Adipocyte (in vitro differentiated cells): ENCODE data around the gene STARD3.

Experiments used
- DNase-seq: peaks from one replicate; pipeline ENCODE4 v3.0.0-alpha.2; 2015; ENCODE audit warnings: low read depth
- H3K27me3 ChIP-seq: replicated peaks from 2 replicates; pipeline ENCODE4 v1.7.0; 2013; ENCODE audit warnings: mild to moderate bottlenecking, low read length, moderate library complexity; ENCODE audit not compliant: control insufficient read depth, insufficient read depth
- H3K36me3 ChIP-seq: 2 replicates; pipeline ENCODE4 v1.7.0; 2013; ENCODE audit warnings: low read length, mild to moderate bottlenecking, moderate library complexity; ENCODE audit not compliant: control insufficient read depth, insufficient read depth, severe bottlenecking
- H3K4me1 ChIP-seq: 2 replicates; pipeline ENCODE4 v1.7.0; 2013; ENCODE audit warnings: mild to moderate bottlenecking, low read length, moderate library complexity; ENCODE audit not compliant: control insufficient read depth, insufficient read depth
- H3K4me3 ChIP-seq: 2 replicates; pipeline ENCODE4 v1.7.0; 2013; ENCODE audit warnings: mild to moderate bottlenecking, low read length, moderate library complexity
- H3K9ac ChIP-seq: 2 replicates; pipeline ENCODE4 v1.7.0; 2013; ENCODE audit warnings: mild to moderate bottlenecking, low read length, moderate library complexity
- H3K9me3 ChIP-seq: 2 replicates; pipeline ENCODE4 v1.7.0; 2013; ENCODE audit warnings: mild to moderate bottlenecking, low read length, moderate library complexity; ENCODE audit not compliant: control insufficient read depth

STARD3 gene

GRCh38 chr17:39634384-39634871 lies 2.5 kb upstream of the STARD3 start:
- Histone ChIP-seq H3K9ac (peak overlapping the region; percentile 8), H3K4me1 (peaks cover 58% of the 10 kb centered on the region)
- DNase-seq: peak; percentile 83

DNA sequence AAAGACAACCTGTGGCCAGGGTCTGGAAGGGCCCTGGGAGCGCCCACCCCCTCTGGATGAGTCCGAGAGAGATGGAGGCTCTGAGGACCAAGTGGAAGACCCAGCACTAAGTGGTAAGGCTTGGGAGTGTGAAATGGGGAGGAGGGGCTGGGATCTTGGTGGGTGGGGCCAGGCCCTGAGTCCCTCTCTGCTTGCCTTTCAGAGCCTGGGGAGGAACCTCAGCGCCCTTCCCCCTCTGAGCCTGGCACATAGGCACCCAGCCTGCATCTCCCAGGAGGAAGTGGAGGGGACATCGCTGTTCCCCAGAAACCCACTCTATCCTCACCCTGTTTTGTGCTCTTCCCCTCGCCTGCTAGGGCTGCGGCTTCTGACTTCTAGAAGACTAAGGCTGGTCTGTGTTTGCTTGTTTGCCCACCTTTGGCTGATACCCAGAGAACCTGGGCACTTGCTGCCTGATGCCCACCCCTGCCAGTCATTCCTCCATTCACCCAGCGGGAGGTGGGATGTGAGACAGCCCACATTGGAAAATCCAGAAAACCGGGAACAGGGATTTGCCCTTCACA lies 1.2 kb upstream of the STARD3 start:
- H3K9me3 ChIP-seq: no peaks in the 10 kb centered on the region
- no peaks in the 10 kb centered on the region for H3K36me3 ChIP-seq
- H3K27me3 ChIP-seq: peaks cover 11% of the 10 kb centered on the region
- DNase-seq: no peak
- peaks cover 55% of the 10 kb centered on the region for H3K4me1 ChIP-seq
- H3K4me3 ChIP-seq: no peak overlapping the region
- H3K9ac ChIP-seq: peak overlapping the region; percentile 96

More at GRCh38 chr17:39634384-39634871, 2.5 kb upstream of the STARD3 start:
- Histone ChIP-seq H3K27me3 (peaks cover 11% of the 10 kb centered on the region), H3K9me3 (no peaks in the 10 kb centered on the region), H3K36me3 (no peaks in the 10 kb centered on the region), H3K4me3 (no peak overlapping the region)

DNA sequence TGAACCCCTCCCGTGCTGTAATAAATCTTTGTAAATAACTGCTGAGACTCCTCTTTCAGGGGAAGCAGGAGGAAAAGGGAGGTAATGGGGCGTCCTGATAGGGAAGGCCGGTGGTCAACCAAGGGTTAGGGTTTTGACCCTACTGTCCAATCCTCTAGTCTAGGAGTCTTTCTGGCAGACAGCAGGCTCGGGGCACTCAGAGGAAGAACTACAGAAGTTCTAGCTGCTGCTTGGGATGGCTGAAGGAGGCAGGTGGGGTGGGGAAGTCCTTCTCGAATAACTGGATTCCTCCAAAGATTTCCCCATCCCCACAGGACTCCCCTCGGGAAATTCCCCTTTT lies 387 bp upstream of the STARD3 start:
- H3K9ac ChIP-seq: peak overlapping the region; percentile 96
- no peaks in the 10 kb centered on the region for H3K9me3 ChIP-seq
- peaks cover 54% of the 10 kb centered on the region for H3K4me1 ChIP-seq
- no peak for DNase-seq
- peak overlapping the region; percentile 97 for H3K4me3 ChIP-seq
- no peaks in the 10 kb centered on the region for H3K36me3 ChIP-seq
- peaks cover 4% of the 10 kb centered on the region for H3K27me3 ChIP-seq

DNA sequence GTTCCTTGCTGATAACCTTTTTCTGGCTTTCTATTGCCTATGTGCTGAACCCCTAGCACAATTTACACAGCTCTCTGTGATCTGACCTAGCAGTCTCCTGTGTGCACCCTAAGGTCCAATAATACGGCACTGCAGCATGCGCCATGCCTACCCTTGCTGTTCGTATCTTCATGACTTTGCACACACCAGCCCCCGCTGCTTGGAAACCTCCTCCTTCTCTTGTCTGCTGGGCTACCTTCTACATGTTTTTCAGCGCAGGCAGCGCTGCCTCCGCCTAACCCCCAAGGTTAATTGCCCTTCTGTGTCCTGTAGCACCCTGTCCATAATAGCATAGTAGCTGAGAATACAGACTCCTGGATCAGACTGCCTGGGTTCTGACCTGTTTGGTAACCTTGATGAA lies 1.4 kb downstream of the STARD3 start:
- Histone ChIP-seq H3K4me1 (peaks cover 41% of the 10 kb centered on the region), H3K36me3 (no peaks in the 10 kb centered on the region), H3K27me3 (no peaks in the 10 kb centered on the region), H3K9ac (no peak overlapping the region), H3K4me3 (peak overlapping the region; percentile 97), H3K9me3 (no peaks in the 10 kb centered on the region)
- no peak for DNase-seq

GRCh38 chr17:39639043-39639442 lies 2.1 kb downstream of the STARD3 start:
- H3K27me3 ChIP-seq: no peaks in the 10 kb centered on the region
- H3K4me3 ChIP-seq: no peak overlapping the region
- H3K4me1 ChIP-seq: peaks cover 34% of the 10 kb centered on the region
- H3K9ac ChIP-seq: no peak overlapping the region
- DNase-seq: no peak
- no peaks in the 10 kb centered on the region for H3K9me3 ChIP-seq
- H3K36me3 ChIP-seq: no peaks in the 10 kb centered on the region

DNA sequence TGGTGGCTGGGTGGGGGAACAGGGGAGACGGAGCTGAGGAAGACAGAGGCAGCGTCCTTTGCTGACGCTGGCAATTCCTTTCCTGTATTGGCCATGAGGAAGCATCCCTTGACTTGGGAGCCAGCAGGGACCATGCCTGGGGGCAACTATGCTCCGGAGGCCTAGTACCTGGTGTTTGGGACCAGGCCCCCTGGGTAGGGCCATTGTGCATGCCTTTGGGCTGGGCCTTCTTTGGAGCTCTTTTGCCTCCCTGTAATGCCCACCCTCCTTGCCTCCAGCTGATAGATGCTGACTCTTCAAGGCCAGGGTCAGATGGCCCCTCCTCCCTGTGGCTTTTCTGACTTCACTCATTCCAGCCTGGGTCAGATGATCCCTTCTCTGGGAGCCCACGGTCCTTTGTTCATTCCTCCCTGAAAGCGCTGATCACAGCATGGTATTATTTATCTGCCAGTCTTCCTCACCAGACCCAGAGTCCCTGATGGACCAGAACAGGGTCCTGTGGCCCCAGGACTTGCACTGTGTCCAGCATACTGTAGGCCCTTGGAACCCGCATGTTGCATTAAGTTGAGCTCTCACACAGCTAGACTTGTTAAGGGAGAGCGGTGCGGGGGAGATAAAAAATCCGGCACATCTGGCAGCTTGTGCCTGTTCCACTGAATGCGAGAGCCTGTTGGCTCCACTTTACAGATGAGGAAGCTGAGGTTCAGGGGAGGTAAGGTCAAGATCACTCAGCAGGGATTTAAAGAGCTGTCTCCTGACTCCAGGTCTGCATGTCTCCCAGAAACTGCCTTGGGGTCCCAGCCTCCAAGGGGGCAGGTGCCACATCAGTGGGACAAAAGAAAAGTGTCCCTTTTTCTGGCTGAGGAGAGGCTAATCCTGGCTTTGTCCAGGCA lies 2.9 kb downstream of the STARD3 start:
- no peak for DNase-seq
- H3K36me3 ChIP-seq: no peaks in the 10 kb centered on the region
- no peak overlapping the region for H3K4me3 ChIP-seq
- H3K4me1 ChIP-seq: peaks cover 31% of the 10 kb centered on the region
- H3K9me3 ChIP-seq: no peaks in the 10 kb centered on the region
- no peaks in the 10 kb centered on the region for H3K27me3 ChIP-seq
- no peak overlapping the region for H3K9ac ChIP-seq

DNA sequence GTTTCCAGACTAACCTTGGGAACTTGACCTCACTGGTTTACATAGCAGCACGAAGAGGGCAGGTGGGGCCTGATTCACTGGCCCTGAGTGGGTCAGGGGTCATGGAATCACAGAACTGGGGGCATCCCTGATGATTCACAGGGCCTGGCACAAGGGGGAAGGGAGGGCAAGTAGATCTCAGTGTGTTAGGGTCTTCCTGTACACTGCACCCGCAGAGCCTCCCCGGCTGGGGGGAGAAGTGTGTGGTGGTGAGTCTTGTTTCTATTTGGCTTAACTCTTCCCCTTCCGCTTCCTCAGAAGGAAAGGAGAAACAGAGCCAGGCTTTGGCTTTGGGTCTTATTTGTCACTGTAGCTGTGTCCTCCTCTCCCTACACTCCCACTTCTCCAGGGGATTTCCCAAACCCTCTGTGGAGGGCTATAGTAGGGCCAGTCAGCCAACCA lies 3.7 kb downstream of the STARD3 start:
- Histone ChIP-seq H3K36me3 (no peaks in the 10 kb centered on the region), H3K4me3 (no peak overlapping the region), H3K9ac (no peak overlapping the region), H3K9me3 (no peaks in the 10 kb centered on the region), H3K27me3 (no peaks in the 10 kb centered on the region), H3K4me1 (peaks cover 31% of the 10 kb centered on the region)
- no peak for DNase-seq

- H3K4me3 ChIP-seq: no peak overlapping the region
- H3K9ac ChIP-seq: no peak overlapping the region
- no peak for DNase-seq
- no peaks in the 10 kb centered on the region for H3K27me3 ChIP-seq
- no peaks in the 10 kb centered on the region for H3K9me3 ChIP-seq
- no peaks in the 10 kb centered on the region for H3K36me3 ChIP-seq
- H3K4me1 ChIP-seq: peaks cover 29% of the 10 kb centered on the region
These were observed 4.2 kb downstream of the STARD3 start for GRCh38 chr17:39641097-39641496.

DNA sequence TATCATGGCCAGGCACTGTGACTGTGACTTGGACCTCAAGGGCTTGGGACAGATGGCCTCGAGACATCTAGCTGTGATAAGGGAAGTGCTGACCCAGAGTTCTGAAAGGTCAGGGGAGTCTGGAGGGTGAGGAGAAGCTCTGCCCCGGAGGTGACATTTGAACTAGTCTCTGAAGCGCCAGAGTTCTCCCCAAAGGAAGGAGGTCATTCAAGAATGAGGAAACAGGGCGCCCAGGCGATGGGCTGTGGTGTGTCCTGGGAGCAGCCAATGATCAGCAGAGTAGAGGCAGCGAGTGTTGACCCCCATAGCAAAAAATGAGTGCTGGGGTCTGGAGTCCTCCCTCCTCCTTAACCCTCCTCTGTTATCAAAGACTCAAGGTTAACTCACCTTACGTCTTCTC lies 4.9 kb downstream of the STARD3 start:
- Histone ChIP-seq H3K9me3 (no peaks in the 10 kb centered on the region), H3K4me1 (peaks cover 22% of the 10 kb centered on the region), H3K9ac (no peak overlapping the region), H3K36me3 (no peaks in the 10 kb centered on the region), H3K4me3 (no peak overlapping the region), H3K27me3 (no peaks in the 10 kb centered on the region)
- DNase-seq: no peak

GRCh38 chr17:39642291-39643074 lies 5.5 kb downstream of the STARD3 start:
- Histone ChIP-seq H3K9ac (no peak overlapping the region), H3K36me3 (no peaks in the 10 kb centered on the region), H3K4me1 (peaks cover 22% of the 10 kb centered on the region), H3K9me3 (no peaks in the 10 kb centered on the region), H3K4me3 (no peak overlapping the region), H3K27me3 (no peaks in the 10 kb centered on the region)
- no peak for DNase-seq

GRCh38 chr17:39643271-39643670 lies 6.3 kb downstream of the STARD3 start:
- no peak for DNase-seq
- Histone ChIP-seq H3K9ac (no peak overlapping the region), H3K27me3 (no peaks in the 10 kb centered on the region), H3K9me3 (no peaks in the 10 kb centered on the region), H3K36me3 (no peaks in the 10 kb centered on the region), H3K4me1 (peaks cover 16% of the 10 kb centered on the region), H3K4me3 (no peak overlapping the region)
